Measurements from ENCODE around the gene LYST. TPM values are rescaled to one million over a fixed set of nuclear protein-coding genes. Genes with fewer than 3 reads are reported as not detected.

Gene LYST
- polyA plus RNA-seq, 1 donor (not counting 4 experiments of a cell fraction or from before 2014, with no cell fraction given): 24.7 TPM

DNA sequence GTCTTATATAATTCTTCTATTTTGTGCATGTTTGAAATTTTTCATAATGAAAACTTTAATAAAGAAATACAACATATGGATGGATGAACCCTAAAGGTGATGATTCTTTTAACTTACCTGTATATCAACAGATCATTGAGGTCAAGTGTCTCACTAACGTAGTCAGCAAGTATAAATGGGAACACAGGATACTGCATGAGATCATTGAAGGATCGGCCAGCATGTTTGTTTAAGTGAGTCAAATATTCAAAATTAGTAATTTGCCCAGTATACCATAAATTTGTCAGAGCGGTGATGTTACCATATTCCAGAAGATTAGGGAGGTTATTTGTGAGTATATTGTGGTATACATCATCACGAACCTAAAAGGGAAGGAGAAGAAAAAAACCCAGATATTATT is 146.2 kb downstream of the LYST start:
- Histone ChIP-seq H3K4me3 (ENCODE audit: control insufficient read depth in 2 of 3, extremely low read depth in 1 of 3, insufficient read depth in 2 of 3, low read depth in 1 of 3, low read length in 3 of 3) (no peak overlapping the region), H3K9ac (ENCODE audit: control insufficient read depth, extremely low read depth, insufficient read depth, low read length) (no peak overlapping the region), H3K79me2 (ENCODE audit: control insufficient read depth, insufficient read depth, low read length) (no peaks in the 10 kb centered on the region), H3K27me3 (ENCODE audit: control insufficient read depth, extremely low read depth, insufficient read depth, low read length) (no peaks in the 10 kb centered on the region), H3K27ac (ENCODE audit: control insufficient read depth, insufficient read depth, low read length) (no peak overlapping the region), H3K36me3 (ENCODE audit: control insufficient read depth in 2 of 2, extremely low read depth in 1 of 2, insufficient read depth in 2 of 2, low read length in 2 of 2) (peaks cover 4 to 17% of the 10 kb centered on the region in 2 experiments), H2AFZ (ENCODE audit: control insufficient read depth, low read length) (no peak overlapping the region), H4K20me1 (ENCODE audit: control insufficient read depth, extremely low read depth, insufficient read depth, low read length) (no peaks in the 10 kb centered on the region), H3K9me1 (ENCODE audit: control insufficient read depth, extremely low read depth, insufficient read depth, low read length) (no peaks in the 10 kb centered on the region), H3K9me3 (ENCODE audit: control insufficient read depth, low read depth, low read length) (no peaks in the 10 kb centered on the region), H3K4me1 (ENCODE audit: control insufficient read depth, extremely low read depth, insufficient read depth, low read length) (no peaks in the 10 kb centered on the region), H3K4me2 (ENCODE audit: control insufficient read depth, extremely low read depth, insufficient read depth, low read depth, low read length) (no peak overlapping the region)
- FAIRE-seq: no peak
- no peak for TF ChIP-seq EZH2 (IDR thresholded peaks at IDR 0.05; ENCODE audit: low read length)
- TF ChIP-seq, protein P1, sequence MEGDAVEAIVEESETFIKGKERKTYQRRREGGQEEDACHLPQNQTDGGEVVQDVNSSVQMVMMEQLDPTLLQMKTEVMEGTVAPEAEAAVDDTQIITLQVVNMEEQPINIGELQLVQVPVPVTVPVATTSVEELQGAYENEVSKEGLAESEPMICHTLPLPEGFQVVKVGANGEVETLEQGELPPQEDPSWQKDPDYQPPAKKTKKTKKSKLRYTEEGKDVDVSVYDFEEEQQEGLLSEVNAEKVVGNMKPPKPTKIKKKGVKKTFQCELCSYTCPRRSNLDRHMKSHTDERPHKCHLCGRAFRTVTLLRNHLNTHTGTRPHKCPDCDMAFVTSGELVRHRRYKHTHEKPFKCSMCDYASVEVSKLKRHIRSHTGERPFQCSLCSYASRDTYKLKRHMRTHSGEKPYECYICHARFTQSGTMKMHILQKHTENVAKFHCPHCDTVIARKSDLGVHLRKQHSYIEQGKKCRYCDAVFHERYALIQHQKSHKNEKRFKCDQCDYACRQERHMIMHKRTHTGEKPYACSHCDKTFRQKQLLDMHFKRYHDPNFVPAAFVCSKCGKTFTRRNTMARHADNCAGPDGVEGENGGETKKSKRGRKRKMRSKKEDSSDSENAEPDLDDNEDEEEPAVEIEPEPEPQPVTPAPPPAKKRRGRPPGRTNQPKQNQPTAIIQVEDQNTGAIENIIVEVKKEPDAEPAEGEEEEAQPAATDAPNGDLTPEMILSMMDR (optimal IDR thresholded peaks at IDR 0.05 in 1 of 3, IDR thresholded peaks at IDR 0.05 in 1 of 3, conservative IDR thresholded peaks at IDR 0.05 in 1 of 3; ENCODE audit: extremely low read depth in 1 of 3, insufficient read depth in 2 of 3, low read length in 3 of 3): no peak
- DNase-seq (ENCODE audit: low read depth, low spot score): no peak
- dilution Hi-C loops (cut with MboI; ENCODE audit: extremely low pct_ligation_motif_present, low sequenced_read_pairs): no loop called here

- FAIRE-seq: no peak
- no peak for DNase-seq (ENCODE audit: low read depth, low spot score)
- Histone ChIP-seq H3K4me2 (ENCODE audit: control insufficient read depth, extremely low read depth, insufficient read depth, low read depth, low read length) (no peak overlapping the region), H3K9me1 (ENCODE audit: control insufficient read depth, extremely low read depth, insufficient read depth, low read length) (no peaks in the 10 kb centered on the region), H3K9ac (ENCODE audit: control insufficient read depth, extremely low read depth, insufficient read depth, low read length) (no peak overlapping the region), H3K36me3 (ENCODE audit: control insufficient read depth in 2 of 2, extremely low read depth in 1 of 2, insufficient read depth in 2 of 2, low read length in 2 of 2) (peaks cover 7 to 11% of the 10 kb centered on the region in 2 experiments), H3K27me3 (ENCODE audit: control insufficient read depth, extremely low read depth, insufficient read depth, low read length) (no peaks in the 10 kb centered on the region), H3K79me2 (ENCODE audit: control insufficient read depth, insufficient read depth, low read length) (no peaks in the 10 kb centered on the region), H2AFZ (ENCODE audit: control insufficient read depth, low read length) (no peak overlapping the region), H3K27ac (ENCODE audit: control insufficient read depth, insufficient read depth, low read length) (no peak overlapping the region), H3K4me3 (ENCODE audit: control insufficient read depth in 2 of 3, extremely low read depth in 1 of 3, insufficient read depth in 2 of 3, low read depth in 1 of 3, low read length in 3 of 3) (no peak overlapping the region), H3K4me1 (ENCODE audit: control insufficient read depth, extremely low read depth, insufficient read depth, low read length) (peaks cover under 1% of the 10 kb centered on the region), H3K9me3 (ENCODE audit: control insufficient read depth, low read depth, low read length) (no peaks in the 10 kb centered on the region), H4K20me1 (ENCODE audit: control insufficient read depth, extremely low read depth, insufficient read depth, low read length) (no peaks in the 10 kb centered on the region)
- dilution Hi-C loops (cut with MboI; ENCODE audit: extremely low pct_ligation_motif_present, low sequenced_read_pairs): no loop called here
- TF ChIP-seq, protein P1 (optimal IDR thresholded peaks at IDR 0.05 in 1 of 3, IDR thresholded peaks at IDR 0.05 in 1 of 3, conservative IDR thresholded peaks at IDR 0.05 in 1 of 3; ENCODE audit: extremely low read depth in 1 of 3, insufficient read depth in 2 of 3, low read length in 3 of 3): no peak
- TF ChIP-seq EZH2 (IDR thresholded peaks at IDR 0.05; ENCODE audit: low read length): no peak
Measured at GRCh38 chr1:235714205-235714897, 152.4 kb downstream of the LYST start.
